ENCODE measurements around the gene KCNA2. TPM values are rescaled to one million over a fixed set of nuclear protein-coding genes. Genes with fewer than 3 reads are reported as not detected.

KCNA2 gene
- total RNA-seq, 1 donor = not detected

GRCh38 chr1:110576441-110576840 lies 29.7 kb downstream of the KCNA2 start:
- H3K4me3 ChIP-seq (ENCODE audit: low read depth, low read length) = no peak overlapping the region
- TF ChIP-seq, protein P1, sequence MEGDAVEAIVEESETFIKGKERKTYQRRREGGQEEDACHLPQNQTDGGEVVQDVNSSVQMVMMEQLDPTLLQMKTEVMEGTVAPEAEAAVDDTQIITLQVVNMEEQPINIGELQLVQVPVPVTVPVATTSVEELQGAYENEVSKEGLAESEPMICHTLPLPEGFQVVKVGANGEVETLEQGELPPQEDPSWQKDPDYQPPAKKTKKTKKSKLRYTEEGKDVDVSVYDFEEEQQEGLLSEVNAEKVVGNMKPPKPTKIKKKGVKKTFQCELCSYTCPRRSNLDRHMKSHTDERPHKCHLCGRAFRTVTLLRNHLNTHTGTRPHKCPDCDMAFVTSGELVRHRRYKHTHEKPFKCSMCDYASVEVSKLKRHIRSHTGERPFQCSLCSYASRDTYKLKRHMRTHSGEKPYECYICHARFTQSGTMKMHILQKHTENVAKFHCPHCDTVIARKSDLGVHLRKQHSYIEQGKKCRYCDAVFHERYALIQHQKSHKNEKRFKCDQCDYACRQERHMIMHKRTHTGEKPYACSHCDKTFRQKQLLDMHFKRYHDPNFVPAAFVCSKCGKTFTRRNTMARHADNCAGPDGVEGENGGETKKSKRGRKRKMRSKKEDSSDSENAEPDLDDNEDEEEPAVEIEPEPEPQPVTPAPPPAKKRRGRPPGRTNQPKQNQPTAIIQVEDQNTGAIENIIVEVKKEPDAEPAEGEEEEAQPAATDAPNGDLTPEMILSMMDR (IDR thresholded peaks at IDR 0.05; ENCODE audit: insufficient read depth, low read depth, low read length) = no peak
- no peak for DNase-seq (ENCODE audit: low read depth)

DNA sequence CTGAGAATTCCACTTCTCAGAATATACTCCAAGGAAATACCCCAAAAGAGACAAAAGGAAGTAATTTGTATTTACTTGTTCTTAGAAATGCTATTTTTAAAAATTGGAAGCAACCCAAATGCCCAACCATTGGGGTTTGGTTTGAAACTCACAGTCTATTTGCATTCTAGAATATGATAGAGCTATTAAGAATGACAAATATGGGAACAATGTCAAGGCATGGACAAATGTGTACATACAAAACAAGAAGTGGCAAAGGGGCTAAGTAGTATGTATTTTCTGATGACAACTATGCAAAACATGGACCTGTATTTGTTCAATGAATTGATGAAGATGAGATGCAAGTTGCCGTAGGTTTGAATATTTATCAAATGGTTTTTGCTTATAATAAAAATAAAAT lies 32.8 kb downstream of the KCNA2 start:
- H3K4me3 ChIP-seq (ENCODE audit: low read depth, low read length) = no peak overlapping the region
- no peak for DNase-seq (ENCODE audit: low read depth)
- TF ChIP-seq, protein P1 (IDR thresholded peaks at IDR 0.05; ENCODE audit: insufficient read depth, low read depth, low read length) = no peak

DNA sequence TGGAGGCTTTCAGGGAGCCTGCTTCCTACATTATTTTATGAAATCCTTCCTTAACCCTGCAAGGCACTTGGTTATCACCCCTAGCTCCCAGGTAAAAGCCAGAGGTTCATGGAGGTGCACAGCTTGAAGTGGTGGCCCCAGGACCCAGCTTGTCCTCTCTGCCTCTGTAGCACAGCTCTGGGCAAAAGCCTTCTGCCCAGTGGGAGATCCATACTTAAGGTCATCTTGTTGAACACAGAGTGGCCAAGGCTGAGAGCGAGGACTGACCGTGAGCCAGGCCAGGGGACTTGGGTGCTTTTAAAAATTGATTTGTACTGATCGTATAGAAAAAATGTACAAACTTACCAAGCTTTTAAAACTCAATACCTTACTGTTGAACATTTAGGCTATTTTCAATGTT lies 33.4 kb downstream of the KCNA2 start:
- TF ChIP-seq, protein P1 (IDR thresholded peaks at IDR 0.05; ENCODE audit: insufficient read depth, low read depth, low read length) = no peak
- H3K4me3 ChIP-seq (ENCODE audit: low read depth, low read length) = no peak overlapping the region
- no peak for DNase-seq (ENCODE audit: low read depth)

DNA sequence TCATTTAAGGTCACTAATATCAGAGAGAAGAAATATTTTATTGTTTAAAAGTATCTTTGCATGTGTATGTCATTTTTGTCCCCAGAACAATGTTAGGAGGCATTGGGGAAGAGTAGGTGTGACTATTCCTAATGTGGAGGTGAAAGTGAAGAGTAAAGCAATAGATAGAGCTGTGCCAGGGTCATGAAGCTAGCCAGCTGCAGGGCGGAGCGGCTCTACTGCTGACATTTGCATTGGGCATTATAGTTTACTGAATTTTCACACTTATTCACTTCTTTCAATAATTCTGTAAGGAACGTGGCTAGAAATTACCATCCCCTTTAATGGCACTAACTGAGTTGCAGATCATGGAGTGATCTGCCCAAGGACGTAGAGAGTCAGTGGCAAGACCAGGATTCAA lies 35.3 kb downstream of the KCNA2 start:
- DNase-seq (ENCODE audit: low read depth) = no peak
- TF ChIP-seq, protein P1 (IDR thresholded peaks at IDR 0.05; ENCODE audit: insufficient read depth, low read depth, low read length) = no peak
- H3K4me3 ChIP-seq (ENCODE audit: low read depth, low read length) = no peak overlapping the region

GRCh38 chr1:110570307-110570706 lies 35.9 kb downstream of the KCNA2 start:
- no peak overlapping the region for H3K4me3 ChIP-seq (ENCODE audit: low read depth, low read length)
- TF ChIP-seq, protein P1 (IDR thresholded peaks at IDR 0.05; ENCODE audit: insufficient read depth, low read depth, low read length) = no peak
- DNase-seq (ENCODE audit: low read depth) = no peak

DNA sequence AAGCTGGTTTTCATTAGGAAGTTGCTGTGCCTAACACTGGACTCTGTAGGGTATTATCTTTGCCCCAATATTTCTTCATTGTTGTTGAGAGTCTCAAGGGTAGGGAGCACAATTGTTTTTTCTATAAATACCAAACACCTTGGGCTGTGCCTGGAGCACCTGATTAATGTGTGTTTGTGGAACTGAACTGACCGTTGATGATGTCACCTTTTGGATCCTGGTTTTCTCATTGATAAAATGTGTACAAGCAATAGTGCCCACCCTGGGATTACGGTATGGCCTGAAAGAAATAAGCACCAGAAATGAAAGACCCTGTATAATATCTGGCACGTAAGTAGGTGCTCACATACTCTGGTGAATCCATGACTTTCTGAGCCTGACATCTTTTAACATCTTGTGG lies 39.3 kb downstream of the KCNA2 start:
- TF ChIP-seq, protein P1 (IDR thresholded peaks at IDR 0.05; ENCODE audit: insufficient read depth, low read depth, low read length) = no peak
- H3K4me3 ChIP-seq (ENCODE audit: low read depth, low read length) = no peak overlapping the region
- DNase-seq (ENCODE audit: low read depth) = no peak

DNA sequence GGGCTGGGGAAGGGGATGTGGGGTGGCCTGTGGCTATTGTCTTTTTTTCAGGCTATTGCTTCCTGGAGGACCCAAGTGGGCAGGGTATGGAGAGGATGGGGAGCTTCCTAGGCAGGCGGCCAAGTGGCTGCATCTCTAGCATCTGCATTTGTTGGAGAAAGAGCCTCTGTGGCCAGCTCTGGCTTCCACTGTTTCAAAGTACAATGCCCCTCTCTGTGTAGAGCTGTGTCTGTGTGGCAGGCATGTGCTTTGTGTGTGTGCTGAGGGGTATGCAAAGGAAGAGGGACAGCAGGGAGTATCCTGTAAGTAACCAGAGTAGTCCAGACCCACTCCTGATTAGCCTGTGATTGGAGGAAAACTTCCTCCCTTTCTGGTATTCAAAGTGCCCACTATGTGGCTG lies 40.6 kb downstream of the KCNA2 start:
- TF ChIP-seq, protein P1 (IDR thresholded peaks at IDR 0.05; ENCODE audit: insufficient read depth, low read depth, low read length) = no peak
- DNase-seq (ENCODE audit: low read depth) = no peak
- no peak overlapping the region for H3K4me3 ChIP-seq (ENCODE audit: low read depth, low read length)

Measured in fibroblast of villous mesenchyme (primary cell).